GM23248 (cell line): ENCODE measurements around the gene ETDB.

Source experiments
- EZH2 ChIP-seq: fragments of 200-600 bp; sonication (generic); IDR thresholded peaks from 2 replicates; pipeline ENCODE4 v1.6.1; 2018; ENCODE audit warnings: antibody characterized with exemption, mild to moderate bottlenecking; ENCODE audit not compliant: insufficient read depth, poor library complexity, severe bottlenecking
- EZH2phosphoT487 ChIP-seq: fragments of 200-600 bp; sonication (generic); IDR thresholded peaks from 2 replicates; pipeline ENCODE4 v1.6.1; 2018; ENCODE audit warnings: antibody characterized with exemption, moderate library complexity, mild to moderate bottlenecking, low read depth; ENCODE audit not compliant: insufficient read depth

DNA sequence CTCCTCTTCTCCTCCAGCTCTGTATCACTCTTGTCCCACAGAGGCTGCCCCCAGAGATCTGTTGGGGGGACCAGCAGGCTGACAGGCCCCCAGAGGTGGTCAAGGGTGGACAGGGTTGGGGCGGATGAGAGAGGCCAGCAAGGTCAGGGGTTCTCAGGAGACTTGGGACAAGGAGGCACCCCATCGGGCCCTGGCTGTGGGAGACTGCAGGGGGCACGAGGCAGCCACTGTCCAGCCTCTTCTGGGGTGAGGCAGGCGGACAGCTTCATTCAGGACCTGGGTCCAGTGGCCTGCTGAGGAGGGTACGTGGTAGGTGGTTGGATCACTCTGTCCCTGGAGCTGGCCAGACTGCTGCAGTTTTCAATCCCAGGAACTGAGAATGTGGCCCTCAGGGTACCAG, 24.6 kb downstream of the ETDB start:
- TF ChIP-seq EZH2 (no peak), EZH2phosphoT487 (no peak)
